Activated CD8-positive, alpha-beta T cell treated with anti-CD3 and anti-CD28 coated beads for 36 hours (primary cell): Measurements from ENCODE around the gene STX11. TPM values are rescaled to one million over a fixed set of nuclear protein-coding genes. Genes with fewer than 3 reads are reported as not detected.

Experiments used
- ATAC-seq: fragments of 200-7000 bp; cut with Tn5 transposase; one replicate; pipeline ENCODE4 v1.10.0; 2021; ENCODE audit warnings: mild to moderate bottlenecking, moderate library complexity
- CTCF ChIA-PET: fragments of 350-600 bp; sonication (Branson Sonifier 250); formaldehyde crosslinking; loops from one replicate; lab custom pipeline; 2021; ENCODE audit warnings: antibody characterized with exemption; lab: Charles Lee
- POLR2A ChIA-PET: fragments of 350-600 bp; sonication (Branson Sonifier 250); formaldehyde crosslinking; loops from one replicate; lab custom pipeline; 2021; ENCODE audit warnings: antibody characterized with exemption; lab: Charles Lee
- DNase-seq: peaks from one replicate; pipeline ENCODE4 v3.0.0-alpha.2; 2020
- H3K27ac Mint-ChIP-seq: one replicate; pipeline ENCODE4 v1.8.0; 2021; ENCODE audit warnings: mild to moderate bottlenecking, mixed read lengths
- H3K27me3 Mint-ChIP-seq: one replicate; pipeline ENCODE4 v1.8.0; 2021; ENCODE audit warnings: mixed read lengths
- H3K36me3 Mint-ChIP-seq: one replicate; pipeline ENCODE4 v1.8.0; 2021; ENCODE audit warnings: low read depth, mixed read lengths
- H3K4me1 Mint-ChIP-seq: one replicate; pipeline ENCODE4 v1.8.0; 2021; ENCODE audit warnings: low read depth, mixed read lengths
- H3K4me3 Mint-ChIP-seq: one replicate; pipeline ENCODE4 v1.8.0; 2021; ENCODE audit warnings: mild to moderate bottlenecking, moderate library complexity, mixed read lengths
- H3K9me3 Mint-ChIP-seq: one replicate; pipeline ENCODE4 v1.8.0; 2021; ENCODE audit warnings: mixed read lengths
- CTCF ChIP-seq: fragments of 200-600 bp; IDR thresholded peaks from one replicate; pipeline ENCODE4 v1.8.0; 2022; ENCODE audit warnings: antibody characterized with exemption, mild to moderate bottlenecking
- intact Hi-C: fragments of 100-400 bp; cut with micrococcal nuclease; formaldehyde crosslinking; loops from one replicate; pipeline ENCODE4 v1.10.0; 2022
- total RNA-seq, 2 experiments: library from RNA; stranded (reverse); gene quantifications; one replicate each; pipeline ENCODE4 v1.2.3, GENCODE V29; 2021

Gene STX11
- total RNA-seq, 2 experiments from 2014 or later, result 19.4 to 20.7 TPM

- no peak for ATAC-seq
Observed at GRCh38 chr6:144185133-144185836, 35.0 kb downstream of the STX11 start.

GRCh38 chr6:144186817-144187625, 36.7 kb downstream of the STX11 start:
- TF ChIP-seq CTCF, result no peak
- Mint-ChIP-seq H3K36me3 (peaks cover 32% of the 10 kb centered on the region), H3K27me3 (no peaks in the 10 kb centered on the region), H3K4me1 (peaks cover 20% of the 10 kb centered on the region), H3K4me3 (no peak overlapping the region), H3K27ac (no peak overlapping the region), H3K9me3 (no peaks in the 10 kb centered on the region)
- ATAC-seq (no peak), DNase-seq (no peak)
- CTCF ChIA-PET, result no interaction called here
- intact Hi-C loops, result no loop called here
- POLR2A ChIA-PET, result no interaction called here

More at GRCh38 chr6:144185133-144185836, 35.0 kb downstream of the STX11 start:
- H3K36me3 Mint-ChIP-seq, result peaks cover 38% of the 10 kb centered on the region
- DNase-seq, result no peak
- H3K9me3 Mint-ChIP-seq, result no peaks in the 10 kb centered on the region
- no peaks in the 10 kb centered on the region for H3K27me3 Mint-ChIP-seq
- CTCF ChIA-PET, result interaction anchor here (0.8 kb wide), 1 partner anchor 36 kb away, joined by 3 read pairs; no protein-coding TSS in a partner anchor
- H3K27ac Mint-ChIP-seq, result no peak overlapping the region
- POLR2A ChIA-PET, result interaction anchor here (0.7 to 1.0 kb wide), 2 partner anchors 31 to 90 kb away, joined by 3 read pairs; partner anchors contain the start of gene SF3B5
- intact Hi-C loops, result no loop called here
- no peak overlapping the region for H3K4me3 Mint-ChIP-seq
- H3K4me1 Mint-ChIP-seq, result peaks cover 29% of the 10 kb centered on the region
- no peak for TF ChIP-seq CTCF

- CTCF ChIA-PET, result no interaction called here
- POLR2A ChIA-PET, result no interaction called here
Observed at GRCh38 chr6:144189351-144189750, 39.0 kb downstream of the STX11 start.

GRCh38 chr6:144190080-144190479, 39.8 kb downstream of the STX11 start:
- DNase-seq (no peak), ATAC-seq (no peak)
- Mint-ChIP-seq H3K4me1 (no peaks in the 10 kb centered on the region), H3K4me3 (no peak overlapping the region), H3K36me3 (peaks cover 27% of the 10 kb centered on the region), H3K27ac (no peak overlapping the region), H3K27me3 (no peaks in the 10 kb centered on the region), H3K9me3 (no peaks in the 10 kb centered on the region)
- intact Hi-C loops, result no loop called here
- CTCF ChIA-PET, result no interaction called here
- TF ChIP-seq CTCF, result no peak
- POLR2A ChIA-PET, result no interaction called here

More at GRCh38 chr6:144189351-144189750, 39.0 kb downstream of the STX11 start:
- no peak for DNase-seq
- TF ChIP-seq CTCF, result no peak
- Mint-ChIP-seq H3K4me3 (no peak overlapping the region), H3K4me1 (no peaks in the 10 kb centered on the region), H3K27me3 (no peaks in the 10 kb centered on the region), H3K36me3 (peaks cover 27% of the 10 kb centered on the region), H3K9me3 (no peaks in the 10 kb centered on the region), H3K27ac (no peak overlapping the region)
- intact Hi-C loops, result no loop called here
- no peak for ATAC-seq

- CTCF ChIA-PET, result no interaction called here
- TF ChIP-seq CTCF, result no peak
- ATAC-seq (no peak), DNase-seq (no peak)
- intact Hi-C loops, result no loop called here
- no peaks in the 10 kb centered on the region for H3K4me1 Mint-ChIP-seq
- H3K27ac Mint-ChIP-seq, result no peak overlapping the region
- peaks cover 23% of the 10 kb centered on the region for H3K36me3 Mint-ChIP-seq
- H3K9me3 Mint-ChIP-seq, result no peaks in the 10 kb centered on the region
- H3K27me3 Mint-ChIP-seq, result no peaks in the 10 kb centered on the region
- no peak overlapping the region for H3K4me3 Mint-ChIP-seq
- POLR2A ChIA-PET, result interaction anchor here (1.6 kb wide), 1 partner anchor 9 kb away, joined by 5 read pairs; no protein-coding TSS in a partner anchor
Observed at GRCh38 chr6:144190593-144190992, 40.3 kb downstream of the STX11 start.
